Measurements from ENCODE around the gene MPI.

DNA sequence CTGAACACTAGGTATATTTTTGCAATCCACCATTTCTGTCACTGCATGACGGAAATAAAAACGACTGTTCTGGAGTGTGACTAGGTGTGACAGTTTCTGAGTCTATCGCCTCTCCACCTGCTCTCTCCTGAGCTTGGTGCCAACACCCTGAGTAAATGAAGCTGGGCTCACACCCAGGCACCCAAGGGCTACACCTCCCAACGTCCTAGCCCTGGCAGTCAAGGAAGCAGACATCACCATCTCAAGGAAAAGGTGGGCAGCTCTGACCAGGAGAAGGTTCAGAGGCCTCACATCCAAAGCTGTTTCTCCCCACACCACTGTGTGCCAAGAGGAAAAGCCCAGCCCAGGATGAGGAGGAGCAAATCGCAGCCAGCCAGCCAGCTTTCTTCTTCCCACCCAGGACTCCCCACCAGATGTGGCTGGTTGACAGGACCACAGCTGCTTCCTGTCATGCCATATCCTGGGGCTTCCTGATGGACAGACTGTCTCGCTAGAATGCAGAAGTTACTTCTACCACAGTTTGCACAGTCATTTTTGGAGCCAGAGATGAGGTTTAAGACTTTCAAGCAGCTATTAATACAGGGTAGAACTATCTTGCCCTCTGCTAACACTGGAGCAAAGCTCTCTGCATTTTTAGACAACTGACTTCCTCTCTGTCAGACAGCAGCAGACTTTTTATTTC is 20.0 kb upstream of the MPI start:
- TF ChIP-seq CEBPB (IDR thresholded peaks at IDR 0.05; ENCODE audit: borderline replicate concordance in 1 of 2, low read depth in 2 of 2, low read length in 2 of 2) (no peak; a peak in 1 of 4 replicates), GABPA (IDR thresholded peaks at IDR 0.05; ENCODE audit: low read depth) (peak; percentile 74), POLR2AphosphoS5 (IDR thresholded peaks at IDR 0.05; ENCODE audit: low read length) (peak; percentile 70), POLR2A (IDR thresholded peaks at IDR 0.05; ENCODE audit: low read depth, low read length) (peak; percentile 40), STAT1 (conservative IDR thresholded peaks at IDR 0.05) (no peak), SUZ12 (IDR thresholded peaks at IDR 0.05; ENCODE audit: unreplicated experiment) (no peak), FOS (IDR thresholded peaks at IDR 0.05; ENCODE audit: borderline replicate concordance, extremely low read depth, insufficient read length) (no peak), YY1 (IDR thresholded peaks at IDR 0.05; ENCODE audit: low read depth, low read length) (0 out of 2 replicates have a peak, but pooled peaks have one; percentile 16), CHD2 (IDR thresholded peaks at IDR 0.05; ENCODE audit: borderline replicate concordance, low read depth, low read length) (peak; percentile 52; the same call in 1 of the 2 replicates)
- TF ChIP-seq, protein P1, sequence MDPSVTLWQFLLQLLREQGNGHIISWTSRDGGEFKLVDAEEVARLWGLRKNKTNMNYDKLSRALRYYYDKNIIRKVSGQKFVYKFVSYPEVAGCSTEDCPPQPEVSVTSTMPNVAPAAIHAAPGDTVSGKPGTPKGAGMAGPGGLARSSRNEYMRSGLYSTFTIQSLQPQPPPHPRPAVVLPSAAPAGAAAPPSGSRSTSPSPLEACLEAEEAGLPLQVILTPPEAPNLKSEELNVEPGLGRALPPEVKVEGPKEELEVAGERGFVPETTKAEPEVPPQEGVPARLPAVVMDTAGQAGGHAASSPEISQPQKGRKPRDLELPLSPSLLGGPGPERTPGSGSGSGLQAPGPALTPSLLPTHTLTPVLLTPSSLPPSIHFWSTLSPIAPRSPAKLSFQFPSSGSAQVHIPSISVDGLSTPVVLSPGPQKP (IDR thresholded peaks at IDR 0.05; ENCODE audit: low read depth, low read length): no peak
- TF ChIP-seq, protein P2, sequence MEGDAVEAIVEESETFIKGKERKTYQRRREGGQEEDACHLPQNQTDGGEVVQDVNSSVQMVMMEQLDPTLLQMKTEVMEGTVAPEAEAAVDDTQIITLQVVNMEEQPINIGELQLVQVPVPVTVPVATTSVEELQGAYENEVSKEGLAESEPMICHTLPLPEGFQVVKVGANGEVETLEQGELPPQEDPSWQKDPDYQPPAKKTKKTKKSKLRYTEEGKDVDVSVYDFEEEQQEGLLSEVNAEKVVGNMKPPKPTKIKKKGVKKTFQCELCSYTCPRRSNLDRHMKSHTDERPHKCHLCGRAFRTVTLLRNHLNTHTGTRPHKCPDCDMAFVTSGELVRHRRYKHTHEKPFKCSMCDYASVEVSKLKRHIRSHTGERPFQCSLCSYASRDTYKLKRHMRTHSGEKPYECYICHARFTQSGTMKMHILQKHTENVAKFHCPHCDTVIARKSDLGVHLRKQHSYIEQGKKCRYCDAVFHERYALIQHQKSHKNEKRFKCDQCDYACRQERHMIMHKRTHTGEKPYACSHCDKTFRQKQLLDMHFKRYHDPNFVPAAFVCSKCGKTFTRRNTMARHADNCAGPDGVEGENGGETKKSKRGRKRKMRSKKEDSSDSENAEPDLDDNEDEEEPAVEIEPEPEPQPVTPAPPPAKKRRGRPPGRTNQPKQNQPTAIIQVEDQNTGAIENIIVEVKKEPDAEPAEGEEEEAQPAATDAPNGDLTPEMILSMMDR (IDR thresholded peaks at IDR 0.05 in 2 of 3, conservative IDR thresholded peaks at IDR 0.05 in 1 of 3; ENCODE audit: control insufficient read depth in 2 of 3, extremely low read depth in 1 of 3, insufficient read depth in 1 of 3, low read depth in 3 of 3, low read length in 3 of 3): no peak
- TF ChIP-seq, protein P3, sequence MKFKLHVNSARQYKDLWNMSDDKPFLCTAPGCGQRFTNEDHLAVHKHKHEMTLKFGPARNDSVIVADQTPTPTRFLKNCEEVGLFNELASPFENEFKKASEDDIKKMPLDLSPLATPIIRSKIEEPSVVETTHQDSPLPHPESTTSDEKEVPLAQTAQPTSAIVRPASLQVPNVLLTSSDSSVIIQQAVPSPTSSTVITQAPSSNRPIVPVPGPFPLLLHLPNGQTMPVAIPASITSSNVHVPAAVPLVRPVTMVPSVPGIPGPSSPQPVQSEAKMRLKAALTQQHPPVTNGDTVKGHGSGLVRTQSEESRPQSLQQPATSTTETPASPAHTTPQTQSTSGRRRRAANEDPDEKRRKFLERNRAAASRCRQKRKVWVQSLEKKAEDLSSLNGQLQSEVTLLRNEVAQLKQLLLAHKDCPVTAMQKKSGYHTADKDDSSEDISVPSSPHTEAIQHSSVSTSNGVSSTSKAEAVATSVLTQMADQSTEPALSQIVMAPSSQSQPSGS (IDR thresholded peaks at IDR 0.05; ENCODE audit: low read length): peak; percentile 94
- TF ChIP-seq, protein P4, sequence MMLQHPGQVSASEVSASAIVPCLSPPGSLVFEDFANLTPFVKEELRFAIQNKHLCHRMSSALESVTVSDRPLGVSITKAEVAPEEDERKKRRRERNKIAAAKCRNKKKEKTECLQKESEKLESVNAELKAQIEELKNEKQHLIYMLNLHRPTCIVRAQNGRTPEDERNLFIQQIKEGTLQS (IDR thresholded peaks at IDR 0.05; ENCODE audit: borderline replicate concordance, extremely low read depth, low read depth, low read length): no peak

All from GM12878 (cell line).